ENCODE results near the gene COL18A1.

GRCh38 chr21:45558044-45558721 lies 153.2 kb downstream of the COL18A1 start:
- no peak for TF ChIP-seq CTCF (IDR thresholded peaks at IDR 0.05)
- no peak for TF ChIP-seq POLR2A (IDR thresholded peaks at IDR 0.05)
